Neural cell (in vitro differentiated cells): ENCODE results near the gene HOXB6. TPM values are rescaled to one million over a fixed set of nuclear protein-coding genes. Genes with fewer than 3 reads are reported as not detected.

Experiments used
- H2AFZ ChIP-seq: fragments of 200-600, 300-800 bp; sonication (generic), shearing (Covaris generic); 2 replicates; pipeline ENCODE4 v1.6.0; 2014; ENCODE audit warnings: low read depth, mild to moderate bottlenecking, antibody characterized with exemption, low read length, moderate library complexity
- H3F3A ChIP-seq: fragments of 200-600 bp; shearing (Covaris generic); 2 replicates; pipeline ENCODE4 v1.6.1; 2016; ENCODE audit warnings: mild to moderate bottlenecking, moderate library complexity, mixed read lengths, antibody characterized with exemption, low read length; ENCODE audit not compliant: insufficient read depth, poor library complexity, severe bottlenecking
- H3K27ac ChIP-seq: fragments of 200-600, 300-800 bp; sonication (generic), shearing (Covaris generic); 2 replicates; pipeline ENCODE4 v1.5.1; 2014; ENCODE audit warnings: mild to moderate bottlenecking, low read length, moderate library complexity
- H3K27me3 ChIP-seq: fragments of 300-800, 200-600 bp; sonication (generic), shearing (Covaris generic); 2 replicates; pipeline ENCODE4 v1.6.0; 2014; ENCODE audit warnings: mild to moderate bottlenecking, low read depth, low read length, moderate library complexity; ENCODE audit not compliant: insufficient read depth
- H3K36me3 ChIP-seq: fragments of 300-800, 200-600 bp; sonication (generic), shearing (Covaris generic); 2 replicates; pipeline ENCODE4 v1.5.1; 2014; ENCODE audit warnings: mild to moderate bottlenecking, antibody characterized with exemption, low read length, moderate library complexity; ENCODE audit not compliant: insufficient read depth
- H3K4me2 ChIP-seq: fragments of 300-800, 200-600 bp; sonication (generic), shearing (Covaris generic); 2 replicates; pipeline ENCODE4 v1.6.0; 2014; ENCODE audit warnings: mild to moderate bottlenecking, low read length
- H3K4me3 ChIP-seq: fragments of 300-800, 200-600 bp; sonication (generic), shearing (Covaris generic); 2 replicates; pipeline ENCODE4 v1.5.1; 2014; ENCODE audit warnings: mild to moderate bottlenecking, low read length, moderate library complexity
- H3K79me2 ChIP-seq: fragments of 200-600 bp; shearing (Covaris generic); replicated peaks from 2 replicates; pipeline ENCODE4 v1.6.0; 2014; ENCODE audit warnings: mild to moderate bottlenecking, low read length, moderate library complexity; ENCODE audit not compliant: insufficient read depth
- H3K9ac ChIP-seq: fragments of 300-800, 200-600 bp; sonication (generic), shearing (Covaris generic); 2 replicates; pipeline ENCODE4 v1.6.1; 2016; ENCODE audit warnings: mild to moderate bottlenecking, low read length, mixed read lengths
- H3K9me2 ChIP-seq: fragments of 200-600 bp; shearing (Covaris generic); 2 replicates; pipeline ENCODE4 v1.6.1; 2016; ENCODE audit warnings: mild to moderate bottlenecking, low read length, mixed read lengths; ENCODE audit not compliant: insufficient read depth
- H3K9me3 ChIP-seq: fragments of 200-600, 300-800 bp; sonication (generic), shearing (Covaris generic); 2 replicates; pipeline ENCODE4 v1.6.1; 2016; ENCODE audit warnings: mild to moderate bottlenecking, mixed run types, low read length, moderate library complexity, mixed read lengths
- H4K20me1 ChIP-seq: fragments of 200-600 bp; shearing (Covaris generic); 2 replicates; pipeline ENCODE4 v1.6.1; 2016; ENCODE audit warnings: mild to moderate bottlenecking, mixed run types; ENCODE audit not compliant: insufficient read depth
- CTCF ChIP-seq: fragments of 450-650 bp; IDR thresholded peaks from 2 replicates; pipeline ENCODE4 v1.5.1; 2014; ENCODE audit warnings: antibody characterized with exemption, mild to moderate bottlenecking, moderate library complexity; ENCODE audit not compliant: poor library complexity, severe bottlenecking
- EP300 ChIP-seq: fragments of 450-650 bp; conservative IDR thresholded peaks from 2 replicates; pipeline ENCODE4 v1.6.1; 2014; ENCODE audit warnings: antibody characterized with exemption, mild to moderate bottlenecking, moderate library complexity; ENCODE audit not compliant: poor library complexity, severe bottlenecking
- EZH2 ChIP-seq: fragments of 200-600, 300-800 bp; shearing (Covaris generic), sonication (generic); IDR thresholded peaks from 2 replicates; pipeline ENCODE4 v1.6.1; 2014; ENCODE audit warnings: antibody characterized with exemption, low read length, borderline replicate concordance, mild to moderate bottlenecking; ENCODE audit not compliant: insufficient read depth, poor library complexity, severe bottlenecking
- MXI1 ChIP-seq: fragments of 450-650 bp; conservative IDR thresholded peaks from 2 replicates; pipeline ENCODE4 v1.6.1; 2014; ENCODE audit warnings: antibody characterized with exemption, mild to moderate bottlenecking; ENCODE audit not compliant: poor library complexity, severe bottlenecking
- POLR2AphosphoS5 ChIP-seq: IDR thresholded peaks from 2 replicates; pipeline ENCODE4 v1.6.1; 2012
- RAD21 ChIP-seq: fragments of 450-650 bp; conservative IDR thresholded peaks from 2 replicates; pipeline ENCODE4 v1.6.1; 2014; ENCODE audit warnings: antibody characterized with exemption, mild to moderate bottlenecking, moderate library complexity
- REST ChIP-seq: IDR thresholded peaks from 2 replicates; pipeline ENCODE4 v1.6.1; 2012; ENCODE audit warnings: borderline replicate concordance
- SMC3 ChIP-seq: fragments of 450-650 bp; conservative IDR thresholded peaks from 2 replicates; pipeline ENCODE4 v1.6.1; 2014; ENCODE audit warnings: antibody characterized with exemption, mild to moderate bottlenecking, moderate library complexity; ENCODE audit not compliant: poor library complexity
- TAF1 ChIP-seq: IDR thresholded peaks from 2 replicates; pipeline ENCODE4 v1.6.1; 2012; ENCODE audit warnings: low read depth
- polyA plus RNA-seq: library from polyadenylated mRNA; depleted of rRNA; stranded (reverse); fragments of >200 nt; gene quantifications from 2 replicates; pipeline ENCODE4 v1.2.3, GENCODE V29; 2014

HOXB6 gene
- polyA plus RNA-seq, 1 donor from 2014 or later: not detected

- H4K20me1 ChIP-seq: no peaks in the 10 kb centered on the region
- no peak overlapping the region for H3K4me2 ChIP-seq
- H3K4me3 ChIP-seq: no peak overlapping the region
- H2AFZ ChIP-seq: no peak overlapping the region
- H3K79me2 ChIP-seq: no peaks in the 10 kb centered on the region
- peaks cover 25% of the 10 kb centered on the region for H3K9me3 ChIP-seq
- TF ChIP-seq POLR2AphosphoS5 (no peak), CTCF (no peak), REST (no peak)
- H3K9ac ChIP-seq: no peak overlapping the region
- H3K36me3 ChIP-seq: no peaks in the 10 kb centered on the region
- H3F3A ChIP-seq: no peaks in the 10 kb centered on the region
- peaks cover 100% of the 10 kb centered on the region for H3K27me3 ChIP-seq
- no peak overlapping the region for H3K27ac ChIP-seq
- no peaks in the 10 kb centered on the region for H3K9me2 ChIP-seq
Observed at GRCh38 chr17:48600244-48601098, 4.3 kb downstream of the HOXB6 start.

- no peaks in the 10 kb centered on the region for H4K20me1 ChIP-seq
Observed at GRCh38 chr17:48599354-48599753, 5.4 kb downstream of the HOXB6 start.

GRCh38 chr17:48598736-48599135 is 6.0 kb downstream of the HOXB6 start:
- Histone ChIP-seq H3K4me2 (no peak overlapping the region), H4K20me1 (no peaks in the 10 kb centered on the region), H3K9ac (no peak overlapping the region), H3K9me3 (peaks cover 18% of the 10 kb centered on the region), H3K4me3 (no peak overlapping the region), H2AFZ (no peak overlapping the region), H3K27me3 (peaks cover 100% of the 10 kb centered on the region), H3K79me2 (no peaks in the 10 kb centered on the region), H3K36me3 (no peaks in the 10 kb centered on the region), H3K27ac (no peak overlapping the region), H3F3A (no peaks in the 10 kb centered on the region), H3K9me2 (no peaks in the 10 kb centered on the region)
- no peak for TF ChIP-seq POLR2AphosphoS5
- no peak for TF ChIP-seq EP300
- no peak for TF ChIP-seq TAF1
- TF ChIP-seq RAD21: no peak
- no peak for TF ChIP-seq MXI1
- no peak for TF ChIP-seq REST
- TF ChIP-seq EZH2: no peak
- no peak for TF ChIP-seq CTCF

More at GRCh38 chr17:48599354-48599753, 5.4 kb downstream of the HOXB6 start:
- Histone ChIP-seq H3K9me2 (no peaks in the 10 kb centered on the region), H3F3A (no peaks in the 10 kb centered on the region), H3K79me2 (no peaks in the 10 kb centered on the region), H3K9ac (no peak overlapping the region), H3K4me3 (no peak overlapping the region), H3K27ac (no peak overlapping the region), H3K4me2 (no peak overlapping the region), H3K9me3 (peaks cover 22% of the 10 kb centered on the region), H3K27me3 (peaks cover 100% of the 10 kb centered on the region), H3K36me3 (no peaks in the 10 kb centered on the region), H2AFZ (no peak overlapping the region)
- TF ChIP-seq SMC3 (no peak), TAF1 (no peak)
